HL-60 (cell line): Measurements from ENCODE around the gene SOBP.

Experiments
- DNase-seq, 2 experiments: peaks; one replicate each; pipeline ENCODE4 v3.0.0-alpha.2; 2010 to 2020; ENCODE audit warnings: low read depth in 1 of 2, low spot score in 1 of 2
- H3K27ac ChIP-seq: fragments of 250-450 bp; sonication (Bioruptor Pico); replicated peaks from 2 replicates; pipeline ENCODE4 v1.5.1; 2020; ENCODE audit warnings: mild to moderate bottlenecking, moderate library complexity
- H3K27me3 ChIP-seq: fragments of 250-450 bp; sonication (Bioruptor Pico); 2 replicates; pipeline ENCODE4 v1.5.1; 2021; ENCODE audit warnings: mild to moderate bottlenecking, moderate library complexity; ENCODE audit not compliant: insufficient read depth, poor library complexity, severe bottlenecking
- H3K4me3 ChIP-seq: replicated peaks from 2 replicates; pipeline ENCODE4 v1.5.1; 2011; ENCODE audit warnings: mild to moderate bottlenecking, control low read depth, low read length; ENCODE audit not compliant: insufficient read depth
- GABPA ChIP-seq: IDR thresholded peaks from 2 replicates; pipeline ENCODE4 v1.6.1; 2012; ENCODE audit warnings: low read depth
- POLR2AphosphoS5 ChIP-seq: IDR thresholded peaks from 2 replicates; pipeline ENCODE4 v1.6.1; 2012; ENCODE audit warnings: low read depth
- SPI1 ChIP-seq: IDR thresholded peaks from 2 replicates; pipeline ENCODE4 v1.6.1; 2012; ENCODE audit warnings: low read depth, mild to moderate bottlenecking, borderline replicate concordance
- TF ChIP-seq, protein P1 (sequence below): IDR thresholded peaks from 2 replicates; pipeline ENCODE4 v1.6.1; 2012; ENCODE audit warnings: low read depth; ENCODE audit not compliant: insufficient replicate concordance
- TF ChIP-seq, protein P2 (sequence below): IDR thresholded peaks from one replicate; pipeline ENCODE4 v1.5.1; 2011; ENCODE audit warnings: low read length, control low read depth, inconsistent platforms; ENCODE audit not compliant: insufficient read depth

The SOBP gene

DNA sequence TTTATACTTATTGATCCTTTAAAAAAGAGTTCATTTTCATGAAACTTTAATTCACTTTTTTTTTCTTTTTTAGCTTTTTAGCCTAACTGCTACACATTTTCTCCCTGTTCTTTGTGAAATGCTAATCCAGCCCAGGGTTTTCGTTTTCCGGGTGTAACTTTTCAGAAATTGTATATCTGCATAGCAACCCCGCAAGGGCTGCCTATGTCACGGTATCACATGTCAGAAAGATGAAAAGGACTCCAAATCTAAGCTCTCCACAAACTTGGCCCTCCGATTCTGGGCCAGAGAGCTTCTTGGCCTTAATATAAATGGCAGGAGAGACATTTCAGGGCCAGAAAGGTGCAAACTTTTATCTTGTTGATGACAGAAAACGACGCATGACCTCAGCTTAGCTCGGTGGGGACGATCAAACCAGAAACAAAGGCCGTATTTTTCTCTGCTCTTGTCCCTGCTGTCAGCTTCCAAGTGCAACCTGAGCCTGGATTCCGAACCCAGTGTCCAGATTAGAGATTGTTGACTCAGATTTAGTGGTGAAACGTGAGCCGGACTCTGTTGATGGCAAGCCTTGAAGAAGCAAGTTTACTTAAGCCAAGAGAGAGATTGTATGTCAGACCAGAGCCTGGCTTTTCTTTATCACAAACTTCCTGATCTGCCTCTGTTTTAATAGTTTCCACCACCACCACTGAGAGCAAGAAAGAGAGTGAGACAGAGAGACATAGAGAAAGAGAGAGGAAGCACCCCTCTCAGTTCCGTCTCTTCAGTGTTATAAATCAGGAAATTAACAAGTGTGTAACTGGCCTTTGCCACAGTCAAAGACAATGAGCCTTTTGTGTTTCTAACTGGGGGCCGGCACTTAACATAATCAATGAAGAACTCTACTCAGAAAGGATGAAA is 176.4 kb downstream of the SOBP start:
- TF ChIP-seq POLR2AphosphoS5: no peak
- no peak for DNase-seq
- H3K4me3 ChIP-seq: no peak overlapping the region
- H3K27me3 ChIP-seq: no peaks in the 10 kb centered on the region
- H3K27ac ChIP-seq: no peak overlapping the region

- no peak for DNase-seq
- no peaks in the 10 kb centered on the region for H3K27me3 ChIP-seq
- no peak for TF ChIP-seq GABPA
- TF ChIP-seq SPI1: no peak
- TF ChIP-seq POLR2AphosphoS5: no peak
- TF ChIP-seq, protein P1, sequence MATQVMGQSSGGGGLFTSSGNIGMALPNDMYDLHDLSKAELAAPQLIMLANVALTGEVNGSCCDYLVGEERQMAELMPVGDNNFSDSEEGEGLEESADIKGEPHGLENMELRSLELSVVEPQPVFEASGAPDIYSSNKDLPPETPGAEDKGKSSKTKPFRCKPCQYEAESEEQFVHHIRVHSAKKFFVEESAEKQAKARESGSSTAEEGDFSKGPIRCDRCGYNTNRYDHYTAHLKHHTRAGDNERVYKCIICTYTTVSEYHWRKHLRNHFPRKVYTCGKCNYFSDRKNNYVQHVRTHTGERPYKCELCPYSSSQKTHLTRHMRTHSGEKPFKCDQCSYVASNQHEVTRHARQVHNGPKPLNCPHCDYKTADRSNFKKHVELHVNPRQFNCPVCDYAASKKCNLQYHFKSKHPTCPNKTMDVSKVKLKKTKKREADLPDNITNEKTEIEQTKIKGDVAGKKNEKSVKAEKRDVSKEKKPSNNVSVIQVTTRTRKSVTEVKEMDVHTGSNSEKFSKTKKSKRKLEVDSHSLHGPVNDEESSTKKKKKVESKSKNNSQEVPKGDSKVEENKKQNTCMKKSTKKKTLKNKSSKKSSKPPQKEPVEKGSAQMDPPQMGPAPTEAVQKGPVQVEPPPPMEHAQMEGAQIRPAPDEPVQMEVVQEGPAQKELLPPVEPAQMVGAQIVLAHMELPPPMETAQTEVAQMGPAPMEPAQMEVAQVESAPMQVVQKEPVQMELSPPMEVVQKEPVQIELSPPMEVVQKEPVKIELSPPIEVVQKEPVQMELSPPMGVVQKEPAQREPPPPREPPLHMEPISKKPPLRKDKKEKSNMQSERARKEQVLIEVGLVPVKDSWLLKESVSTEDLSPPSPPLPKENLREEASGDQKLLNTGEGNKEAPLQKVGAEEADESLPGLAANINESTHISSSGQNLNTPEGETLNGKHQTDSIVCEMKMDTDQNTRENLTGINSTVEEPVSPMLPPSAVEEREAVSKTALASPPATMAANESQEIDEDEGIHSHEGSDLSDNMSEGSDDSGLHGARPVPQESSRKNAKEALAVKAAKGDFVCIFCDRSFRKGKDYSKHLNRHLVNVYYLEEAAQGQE: no peak
- TF ChIP-seq, protein P2, sequence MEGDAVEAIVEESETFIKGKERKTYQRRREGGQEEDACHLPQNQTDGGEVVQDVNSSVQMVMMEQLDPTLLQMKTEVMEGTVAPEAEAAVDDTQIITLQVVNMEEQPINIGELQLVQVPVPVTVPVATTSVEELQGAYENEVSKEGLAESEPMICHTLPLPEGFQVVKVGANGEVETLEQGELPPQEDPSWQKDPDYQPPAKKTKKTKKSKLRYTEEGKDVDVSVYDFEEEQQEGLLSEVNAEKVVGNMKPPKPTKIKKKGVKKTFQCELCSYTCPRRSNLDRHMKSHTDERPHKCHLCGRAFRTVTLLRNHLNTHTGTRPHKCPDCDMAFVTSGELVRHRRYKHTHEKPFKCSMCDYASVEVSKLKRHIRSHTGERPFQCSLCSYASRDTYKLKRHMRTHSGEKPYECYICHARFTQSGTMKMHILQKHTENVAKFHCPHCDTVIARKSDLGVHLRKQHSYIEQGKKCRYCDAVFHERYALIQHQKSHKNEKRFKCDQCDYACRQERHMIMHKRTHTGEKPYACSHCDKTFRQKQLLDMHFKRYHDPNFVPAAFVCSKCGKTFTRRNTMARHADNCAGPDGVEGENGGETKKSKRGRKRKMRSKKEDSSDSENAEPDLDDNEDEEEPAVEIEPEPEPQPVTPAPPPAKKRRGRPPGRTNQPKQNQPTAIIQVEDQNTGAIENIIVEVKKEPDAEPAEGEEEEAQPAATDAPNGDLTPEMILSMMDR: no peak
- H3K27ac ChIP-seq: no peak overlapping the region
- H3K4me3 ChIP-seq: no peak overlapping the region
Measured at GRCh38 chr6:107666981-107667601, 177.2 kb downstream of the SOBP start.

DNA sequence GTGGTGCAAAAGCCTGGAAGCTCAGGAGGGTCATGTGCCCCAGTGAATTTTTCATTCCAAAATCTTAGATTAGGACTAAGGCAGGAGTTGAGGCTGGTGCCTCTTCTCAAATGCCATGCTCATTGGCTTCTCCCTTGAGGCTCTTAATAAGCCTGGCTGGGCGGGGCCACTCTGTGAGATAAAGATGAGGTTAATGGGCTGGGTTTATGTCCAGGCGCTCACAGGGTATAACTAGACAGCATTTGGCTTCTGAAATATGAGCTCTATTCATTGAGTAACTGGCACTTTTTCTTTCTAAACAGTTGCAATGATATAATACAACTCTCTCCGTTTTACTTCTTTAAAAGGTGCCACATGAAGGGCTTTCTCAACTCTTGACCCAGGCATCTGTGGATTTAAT is 177.9 kb downstream of the SOBP start:
- Histone ChIP-seq H3K27me3 (no peaks in the 10 kb centered on the region), H3K27ac (no peak overlapping the region), H3K4me3 (no peak overlapping the region)
- no peak for DNase-seq
- TF ChIP-seq GABPA (no peak), POLR2AphosphoS5 (no peak), SPI1 (no peak)
- TF ChIP-seq, protein P1: no peak
- TF ChIP-seq, protein P2: no peak

- TF ChIP-seq GABPA (no peak), POLR2AphosphoS5 (no peak), SPI1 (no peak)
- TF ChIP-seq, protein P1: no peak
- TF ChIP-seq, protein P2: no peak
- no peak overlapping the region for H3K4me3 ChIP-seq
- H3K27me3 ChIP-seq: no peaks in the 10 kb centered on the region
- H3K27ac ChIP-seq: no peak overlapping the region
- no peak for DNase-seq
Measured at GRCh38 chr6:107668743-107669474, 179.0 kb downstream of the SOBP start.
